HG03432 (cell line): ENCODE results near the gene ETDA.
"Not testable (repeated sequence)": the region's sequence is repeated elsewhere in the genome, so short reads cannot be mapped to it uniquely, and the experiment has no call there.

Experiments used
- ATAC-seq: cut with Tn5 transposase; IDR thresholded peaks from one replicate; pipeline ENCODE4 v1.9.1; 2021; ENCODE audit warnings: mild to moderate bottlenecking, moderate library complexity; ENCODE audit not compliant: unreplicated experiment

Gene ETDA

GRCh38 chrX:135252011-135252518 is at the start of gene ETDA:
ETDA (plus strand) TSS chrX:135252061; CDS start chrX:135253277, 1,216 bp downstream.
- not testable (repeated sequence) for ATAC-seq

- ATAC-seq, result not testable (repeated sequence)
Observed at GRCh38 chrX:135206427-135206826, 45.4 kb upstream of the ETDA start.

GRCh38 chrX:135213200-135213844 is 38.5 kb upstream of the ETDA start:
- no peak for ATAC-seq

- not testable (repeated sequence) for ATAC-seq
Observed at GRCh38 chrX:135245989-135246388, 5.9 kb upstream of the ETDA start.

- ATAC-seq, result not testable (repeated sequence)
Observed at GRCh38 chrX:135256087-135256684, 4.3 kb downstream of the ETDA start.

GRCh38 chrX:135256923-135257322 is 5.1 kb downstream of the ETDA start:
- ATAC-seq, result no peak

GRCh38 chrX:135257469-135257868 is 5.6 kb downstream of the ETDA start:
- ATAC-seq, result no peak

- not testable (repeated sequence) for ATAC-seq
Observed at GRCh38 chrX:135260976-135261375, 9.1 kb downstream of the ETDA start.

- ATAC-seq, result not testable (repeated sequence)
Observed at GRCh38 chrX:135263376-135263775, 11.5 kb downstream of the ETDA start.

GRCh38 chrX:135264206-135264605 is 12.3 kb downstream of the ETDA start:
- no peak for ATAC-seq

GRCh38 chrX:135273162-135273561 is 21.3 kb downstream of the ETDA start:
- ATAC-seq, result no peak

- no peak for ATAC-seq
Observed at GRCh38 chrX:135275973-135276372, 24.1 kb downstream of the ETDA start.

- ATAC-seq, result no peak
Observed at GRCh38 chrX:135287266-135287823, 35.5 kb downstream of the ETDA start.

- ATAC-seq, result peak; percentile 100
Observed at GRCh38 chrX:135295238-135295943, 43.5 kb downstream of the ETDA start.

GRCh38 chrX:135295944-135296305 is 44.1 kb downstream of the ETDA start:
- ATAC-seq, result peak; percentile 80

- no peak for ATAC-seq
Observed at GRCh38 chrX:135302269-135302873, 50.5 kb downstream of the ETDA start.
